Left ventricle myocardium inferior (tissue), 1 donor: ENCODE measurements around the gene C9orf50. TPM values are rescaled to one million over a fixed set of nuclear protein-coding genes. Genes with fewer than 3 reads are reported as not detected.

Experiments used
- DNase-seq: peaks from one replicate; pipeline ENCODE4 v3.0.0-alpha.2; 2020
- H3K27ac ChIP-seq: fragments of 200-600 bp; replicated peaks from 2 replicates; pipeline ENCODE4 v1.8.0; 2021
- H3K27me3 ChIP-seq: fragments of 200-600 bp; 2 replicates; pipeline ENCODE4 v1.8.0; 2021; ENCODE audit warnings: low read depth
- H3K36me3 ChIP-seq: fragments of 200-600 bp; 2 replicates; pipeline ENCODE4 v1.8.0; 2021
- H3K4me1 ChIP-seq: fragments of 200-600 bp; 2 replicates; pipeline ENCODE4 v1.8.0; 2021
- H3K4me3 ChIP-seq: fragments of 200-600 bp; 2 replicates; pipeline ENCODE4 v1.8.0; 2021; ENCODE audit warnings: mild to moderate bottlenecking, moderate library complexity
- H3K9me3 ChIP-seq: fragments of 200-600 bp; replicated peaks from 2 replicates; pipeline ENCODE4 v1.8.0; 2021
- intact Hi-C: fragments of 100-400 bp; cut with micrococcal nuclease; formaldehyde crosslinking; loops from one replicate; pipeline ENCODE4 v1.11.0; 2022
- long read RNA-seq: library from polyadenylated mRNA; unstranded; transcript quantifications from one replicate; pipeline ENCODE4 v2.0.0, GENCODE V29; 2021
- total RNA-seq: library from RNA; stranded (reverse); fragmentation: NEBNext Ultra II Directional; extraction: Animal tissue kit (Norgen Biotek cat#: 25700); gene quantifications from one replicate; pipeline ENCODE4 v1.2.1, GENCODE V29; 2021
- TF ChIP-seq, protein P1 (sequence below): fragments of 200-600 bp; IDR thresholded peaks from 2 replicates; pipeline ENCODE4 v1.8.0; 2021; ENCODE audit warnings: antibody characterized with exemption, mild to moderate bottlenecking, borderline replicate concordance
- donor health status: DM: no; HTN: yes; CAD: no; lungs with severe emphysema.

C9orf50 gene, protein sequence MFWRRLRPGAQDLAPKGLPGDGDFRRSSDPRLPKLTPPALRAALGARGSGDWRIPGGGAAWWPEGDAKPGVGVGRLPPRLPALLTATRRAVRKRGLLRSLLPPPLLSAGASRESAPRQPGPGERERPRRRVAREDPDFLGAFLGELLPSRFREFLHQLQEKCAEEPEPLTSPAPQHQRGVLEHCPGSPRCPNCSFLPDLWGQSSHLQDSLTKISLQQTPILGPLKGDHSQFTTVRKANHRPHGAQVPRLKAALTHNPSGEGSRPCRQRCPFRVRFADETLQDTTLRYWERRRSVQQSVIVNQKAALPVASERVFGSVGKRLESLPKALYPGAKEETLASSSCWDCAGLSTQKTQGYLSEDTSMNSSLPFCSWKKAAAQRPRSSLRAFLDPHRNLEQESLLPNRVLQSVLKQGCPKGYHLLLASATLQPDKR
- not detected for total RNA-seq
- long read RNA-seq = 0 reads

DNA sequence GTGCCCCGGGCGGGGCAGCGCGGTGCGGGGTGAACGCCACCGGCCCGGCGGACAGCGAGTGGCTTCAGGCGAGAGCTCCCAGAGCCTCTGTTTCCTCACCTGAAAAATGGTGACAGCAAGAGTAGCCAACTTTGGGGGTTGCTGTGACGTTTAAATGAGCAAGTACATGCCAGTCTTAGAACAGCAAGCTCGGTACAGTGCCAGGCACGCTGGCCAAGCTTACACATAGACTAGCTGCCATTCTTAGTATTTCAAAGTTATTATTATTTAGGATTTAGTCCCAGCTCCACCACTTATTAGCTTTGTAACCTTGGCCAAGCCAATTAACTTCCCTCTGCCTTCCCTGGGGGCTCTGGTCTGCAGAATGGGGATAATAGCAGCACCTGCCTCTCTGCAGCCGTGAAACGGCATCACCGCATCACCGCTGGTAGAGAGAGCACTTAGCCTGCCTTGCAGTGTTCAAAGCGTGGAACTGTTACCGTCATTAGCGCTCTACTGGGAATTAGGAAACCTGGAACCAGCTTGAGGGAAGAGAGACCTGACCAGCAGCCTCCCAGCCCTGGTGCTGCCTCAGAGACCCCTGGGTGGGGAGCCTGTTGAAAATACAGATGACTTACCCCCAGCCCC, at the start of gene C9orf50:
C9orf50 (minus strand) TSS at position 433 of the 627 bp plus-strand sequence. CDS start 527 bp downstream, outside the sequence.
- no peak for DNase-seq
- Histone ChIP-seq H3K27ac (peak within 1 kb of the TSS; percentile 16), H3K4me3 (peak within 1 kb of the TSS; percentile 69), H3K9me3 (no peaks in the 10 kb centered on the region), H3K36me3 (no peaks in the 10 kb centered on the region), H3K4me1 (peaks cover 22% of the 10 kb centered on the region), H3K27me3 (peaks cover 26% of the 10 kb centered on the region)
- TF ChIP-seq, protein P1, sequence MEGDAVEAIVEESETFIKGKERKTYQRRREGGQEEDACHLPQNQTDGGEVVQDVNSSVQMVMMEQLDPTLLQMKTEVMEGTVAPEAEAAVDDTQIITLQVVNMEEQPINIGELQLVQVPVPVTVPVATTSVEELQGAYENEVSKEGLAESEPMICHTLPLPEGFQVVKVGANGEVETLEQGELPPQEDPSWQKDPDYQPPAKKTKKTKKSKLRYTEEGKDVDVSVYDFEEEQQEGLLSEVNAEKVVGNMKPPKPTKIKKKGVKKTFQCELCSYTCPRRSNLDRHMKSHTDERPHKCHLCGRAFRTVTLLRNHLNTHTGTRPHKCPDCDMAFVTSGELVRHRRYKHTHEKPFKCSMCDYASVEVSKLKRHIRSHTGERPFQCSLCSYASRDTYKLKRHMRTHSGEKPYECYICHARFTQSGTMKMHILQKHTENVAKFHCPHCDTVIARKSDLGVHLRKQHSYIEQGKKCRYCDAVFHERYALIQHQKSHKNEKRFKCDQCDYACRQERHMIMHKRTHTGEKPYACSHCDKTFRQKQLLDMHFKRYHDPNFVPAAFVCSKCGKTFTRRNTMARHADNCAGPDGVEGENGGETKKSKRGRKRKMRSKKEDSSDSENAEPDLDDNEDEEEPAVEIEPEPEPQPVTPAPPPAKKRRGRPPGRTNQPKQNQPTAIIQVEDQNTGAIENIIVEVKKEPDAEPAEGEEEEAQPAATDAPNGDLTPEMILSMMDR = no peak
- intact Hi-C loops = no loop called here

DNA sequence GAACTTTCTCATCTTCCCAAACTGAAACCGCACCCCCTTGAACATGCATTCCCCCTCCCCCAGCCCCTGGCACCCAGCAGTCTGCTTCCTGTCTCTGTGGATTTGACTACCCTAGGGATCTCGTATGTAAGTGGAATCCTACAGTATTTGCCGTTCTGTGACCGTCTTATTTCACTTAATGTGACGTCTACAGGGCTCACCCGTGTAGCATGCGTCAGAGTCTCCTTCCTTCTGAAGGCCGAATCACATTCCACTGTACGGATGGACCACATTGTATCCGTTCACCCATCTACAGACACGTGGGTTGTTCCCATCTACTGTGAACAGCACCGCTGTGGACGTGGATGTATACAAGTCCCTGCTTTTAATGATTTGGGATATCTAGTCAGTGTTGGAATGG, 49.0 kb upstream of the C9orf50 start:
- H3K36me3 ChIP-seq = no peaks in the 10 kb centered on the region
- no peak for DNase-seq
- H3K27me3 ChIP-seq = peaks cover 60% of the 10 kb centered on the region
- TF ChIP-seq, protein P1 = no peak
- H3K4me1 ChIP-seq = peaks cover 11% of the 10 kb centered on the region
- H3K4me3 ChIP-seq = no peak overlapping the region
- H3K9me3 ChIP-seq = no peaks in the 10 kb centered on the region
- H3K27ac ChIP-seq = no peak overlapping the region
- intact Hi-C loops = no loop called here

DNA sequence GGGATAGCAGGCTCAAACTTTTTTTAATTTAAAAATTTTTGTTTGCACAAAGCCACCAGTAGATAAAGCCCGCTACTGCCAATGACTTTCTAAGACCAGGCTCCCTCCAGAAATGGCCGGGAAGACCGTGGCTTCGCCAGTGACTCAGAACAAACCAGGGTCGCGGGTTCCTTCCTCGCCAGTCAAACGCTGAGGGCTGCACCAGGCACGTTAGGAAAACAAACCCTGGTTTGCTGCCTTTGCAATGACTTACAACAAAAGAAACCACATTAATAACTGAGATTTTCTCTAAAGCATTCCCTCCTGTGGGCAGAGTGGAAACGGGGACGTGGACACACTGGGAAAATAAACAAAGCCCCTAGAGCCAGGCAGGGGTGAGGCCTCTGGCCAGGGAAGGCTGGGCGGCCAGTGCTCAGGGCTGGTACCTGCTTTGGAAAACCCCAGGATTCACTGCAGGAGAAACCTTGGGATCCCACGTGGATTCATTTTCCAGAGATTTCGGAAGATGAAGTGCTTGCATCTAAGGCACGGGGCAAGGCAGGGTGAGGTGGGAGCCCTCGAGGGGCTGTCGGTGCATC, 48.3 kb upstream of the C9orf50 start:
- intact Hi-C loops = no loop called here
- Histone ChIP-seq H3K4me3 (no peak overlapping the region), H3K27ac (no peak overlapping the region), H3K9me3 (no peaks in the 10 kb centered on the region), H3K36me3 (no peaks in the 10 kb centered on the region), H3K27me3 (peaks cover 60% of the 10 kb centered on the region), H3K4me1 (peaks cover 15% of the 10 kb centered on the region)
- DNase-seq = no peak
- TF ChIP-seq, protein P1 = no peak

DNA sequence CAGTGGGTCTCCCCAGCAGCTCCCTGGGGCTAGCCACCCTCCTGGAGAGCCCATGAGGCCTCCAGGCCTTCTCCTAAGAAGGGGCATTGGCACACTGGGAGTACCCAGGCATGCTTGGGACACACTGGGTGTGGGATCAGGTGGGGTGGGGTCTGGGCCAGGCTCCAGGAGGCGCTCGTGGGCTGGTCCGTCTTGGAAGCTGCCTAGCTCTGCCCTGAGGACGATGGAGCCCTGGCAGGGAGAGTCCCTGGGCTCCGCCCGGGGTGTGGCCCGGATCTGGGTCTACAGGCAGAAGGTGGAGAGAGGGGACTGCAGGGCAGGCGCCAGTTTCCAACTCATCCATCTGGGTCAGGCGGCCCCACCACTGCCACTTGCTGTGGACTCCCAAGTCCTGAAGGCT, 46.9 kb upstream of the C9orf50 start:
- Histone ChIP-seq H3K9me3 (no peaks in the 10 kb centered on the region), H3K4me3 (no peak overlapping the region), H3K4me1 (peaks cover 15% of the 10 kb centered on the region), H3K27me3 (peaks cover 69% of the 10 kb centered on the region), H3K27ac (no peak overlapping the region), H3K36me3 (no peaks in the 10 kb centered on the region)
- intact Hi-C loops = no loop called here
- no peak for DNase-seq
- TF ChIP-seq, protein P1 = no peak

DNA sequence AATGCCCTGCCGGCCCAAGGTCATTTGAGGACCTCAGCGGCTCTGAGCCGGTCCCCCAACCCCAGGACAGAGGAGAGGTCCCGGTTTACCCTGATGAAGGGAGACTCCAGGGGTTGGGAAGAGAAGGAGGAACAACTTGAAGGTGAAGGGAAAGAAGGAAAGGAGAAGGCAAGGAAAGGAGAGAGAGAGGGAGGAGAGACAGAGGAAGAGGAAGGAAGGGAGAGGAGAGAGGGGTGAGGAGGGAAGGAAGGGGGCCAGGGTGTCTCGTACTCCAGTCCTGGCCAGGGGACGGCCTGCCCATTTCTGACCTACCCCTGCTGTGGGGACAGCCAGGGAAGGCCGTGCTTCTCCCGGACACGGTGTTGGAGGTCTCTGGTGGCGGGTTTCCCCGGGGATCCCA, 46.5 kb upstream of the C9orf50 start:
- intact Hi-C loops = no loop called here
- no peaks in the 10 kb centered on the region for H3K36me3 ChIP-seq
- H3K4me3 ChIP-seq = no peak overlapping the region
- H3K9me3 ChIP-seq = no peaks in the 10 kb centered on the region
- TF ChIP-seq, protein P1 = no peak
- no peak for DNase-seq
- H3K4me1 ChIP-seq = peaks cover 15% of the 10 kb centered on the region
- H3K27ac ChIP-seq = no peak overlapping the region
- H3K27me3 ChIP-seq = peaks cover 74% of the 10 kb centered on the region
